ENCODE data around the gene SPSB4.

The SPSB4 gene

DNA sequence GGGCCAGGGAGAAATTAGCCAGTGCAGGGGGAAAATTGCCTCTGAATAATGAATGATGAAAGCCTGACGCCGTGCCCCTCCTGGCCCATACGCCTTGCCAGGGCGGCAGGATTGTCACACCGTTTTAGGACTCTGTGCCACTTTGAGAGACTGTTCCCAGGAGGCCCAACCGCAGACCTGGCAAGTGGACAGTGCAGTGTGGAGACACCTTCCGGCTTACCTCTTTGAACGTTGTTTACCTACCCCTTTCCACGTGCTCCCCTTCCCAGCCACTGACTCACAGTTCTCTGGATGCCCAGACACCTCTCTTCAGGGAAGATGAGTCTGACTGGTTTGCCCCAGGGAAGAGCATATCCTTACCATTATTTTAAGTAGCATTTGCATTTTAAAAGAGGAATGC, 96.5 kb downstream of the SPSB4 start (continued):
- TF ChIP-seq, protein P1, sequence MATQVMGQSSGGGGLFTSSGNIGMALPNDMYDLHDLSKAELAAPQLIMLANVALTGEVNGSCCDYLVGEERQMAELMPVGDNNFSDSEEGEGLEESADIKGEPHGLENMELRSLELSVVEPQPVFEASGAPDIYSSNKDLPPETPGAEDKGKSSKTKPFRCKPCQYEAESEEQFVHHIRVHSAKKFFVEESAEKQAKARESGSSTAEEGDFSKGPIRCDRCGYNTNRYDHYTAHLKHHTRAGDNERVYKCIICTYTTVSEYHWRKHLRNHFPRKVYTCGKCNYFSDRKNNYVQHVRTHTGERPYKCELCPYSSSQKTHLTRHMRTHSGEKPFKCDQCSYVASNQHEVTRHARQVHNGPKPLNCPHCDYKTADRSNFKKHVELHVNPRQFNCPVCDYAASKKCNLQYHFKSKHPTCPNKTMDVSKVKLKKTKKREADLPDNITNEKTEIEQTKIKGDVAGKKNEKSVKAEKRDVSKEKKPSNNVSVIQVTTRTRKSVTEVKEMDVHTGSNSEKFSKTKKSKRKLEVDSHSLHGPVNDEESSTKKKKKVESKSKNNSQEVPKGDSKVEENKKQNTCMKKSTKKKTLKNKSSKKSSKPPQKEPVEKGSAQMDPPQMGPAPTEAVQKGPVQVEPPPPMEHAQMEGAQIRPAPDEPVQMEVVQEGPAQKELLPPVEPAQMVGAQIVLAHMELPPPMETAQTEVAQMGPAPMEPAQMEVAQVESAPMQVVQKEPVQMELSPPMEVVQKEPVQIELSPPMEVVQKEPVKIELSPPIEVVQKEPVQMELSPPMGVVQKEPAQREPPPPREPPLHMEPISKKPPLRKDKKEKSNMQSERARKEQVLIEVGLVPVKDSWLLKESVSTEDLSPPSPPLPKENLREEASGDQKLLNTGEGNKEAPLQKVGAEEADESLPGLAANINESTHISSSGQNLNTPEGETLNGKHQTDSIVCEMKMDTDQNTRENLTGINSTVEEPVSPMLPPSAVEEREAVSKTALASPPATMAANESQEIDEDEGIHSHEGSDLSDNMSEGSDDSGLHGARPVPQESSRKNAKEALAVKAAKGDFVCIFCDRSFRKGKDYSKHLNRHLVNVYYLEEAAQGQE (tag by site-specific recombination; IDR thresholded peaks at IDR 0.05), result no peak

GRCh38 chr3:141148169-141148568, 97.0 kb downstream of the SPSB4 start:
- no peak overlapping the region for H3K27ac ChIP-seq (ENCODE audit: extremely low read depth, low read depth, low read length)
- H3K4me3 ChIP-seq (ENCODE audit: low read depth, low read length), result no peak overlapping the region
- POLR2A ChIA-PET, result no interaction called here
- no peaks in the 10 kb centered on the region for H3K4me1 ChIP-seq (ENCODE audit: control insufficient read depth, insufficient read depth, low read length)
- H3K9me3 ChIP-seq (ENCODE audit: control insufficient read depth, insufficient read depth, low read depth, low read length), result no peaks in the 10 kb centered on the region
- TF ChIP-seq KLF8 (tag by site-specific recombination; IDR thresholded peaks at IDR 0.05), result no peak
- TF ChIP-seq ATF2 (tag by site-specific recombination; IDR thresholded peaks at IDR 0.05; ENCODE audit: low read depth), result no peak
- no peak for TF ChIP-seq ZNF174 (tag by site-specific recombination; IDR thresholded peaks at IDR 0.05)
- TF ChIP-seq ZBTB17 (tag by site-specific recombination; IDR thresholded peaks at IDR 0.05), result no peak
- TF ChIP-seq ZNF394 (tag by site-specific recombination; IDR thresholded peaks at IDR 0.05; ENCODE audit: borderline replicate concordance), result no peak
- no peak for TF ChIP-seq ZNF214 (tag by site-specific recombination; IDR thresholded peaks at IDR 0.05; ENCODE audit: borderline replicate concordance)
- TF ChIP-seq, protein P2, sequence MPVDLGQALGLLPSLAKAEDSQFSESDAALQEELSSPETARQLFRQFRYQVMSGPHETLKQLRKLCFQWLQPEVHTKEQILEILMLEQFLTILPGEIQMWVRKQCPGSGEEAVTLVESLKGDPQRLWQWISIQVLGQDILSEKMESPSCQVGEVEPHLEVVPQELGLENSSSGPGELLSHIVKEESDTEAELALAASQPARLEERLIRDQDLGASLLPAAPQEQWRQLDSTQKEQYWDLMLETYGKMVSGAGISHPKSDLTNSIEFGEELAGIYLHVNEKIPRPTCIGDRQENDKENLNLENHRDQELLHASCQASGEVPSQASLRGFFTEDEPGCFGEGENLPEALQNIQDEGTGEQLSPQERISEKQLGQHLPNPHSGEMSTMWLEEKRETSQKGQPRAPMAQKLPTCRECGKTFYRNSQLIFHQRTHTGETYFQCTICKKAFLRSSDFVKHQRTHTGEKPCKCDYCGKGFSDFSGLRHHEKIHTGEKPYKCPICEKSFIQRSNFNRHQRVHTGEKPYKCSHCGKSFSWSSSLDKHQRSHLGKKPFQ (tag by site-specific recombination; IDR thresholded peaks at IDR 0.05), result no peak
- no peak for TF ChIP-seq ZNF211 (tag by site-specific recombination; IDR thresholded peaks at IDR 0.05; ENCODE audit: low read depth)
- no peak for TF ChIP-seq SETDB1 (IDR thresholded peaks at IDR 0.05; ENCODE audit: insufficient read length, low read length)
- CTCF ChIA-PET, result interaction anchor here (0.6 kb wide), 1 partner anchor 18 kb away, joined by 3 read pairs; no protein-coding TSS in a partner anchor
- no peaks in the 10 kb centered on the region for H3K36me3 ChIP-seq (ENCODE audit: control insufficient read depth in 2 of 2, insufficient read depth in 1 of 2, low read length in 2 of 2)

DNA sequence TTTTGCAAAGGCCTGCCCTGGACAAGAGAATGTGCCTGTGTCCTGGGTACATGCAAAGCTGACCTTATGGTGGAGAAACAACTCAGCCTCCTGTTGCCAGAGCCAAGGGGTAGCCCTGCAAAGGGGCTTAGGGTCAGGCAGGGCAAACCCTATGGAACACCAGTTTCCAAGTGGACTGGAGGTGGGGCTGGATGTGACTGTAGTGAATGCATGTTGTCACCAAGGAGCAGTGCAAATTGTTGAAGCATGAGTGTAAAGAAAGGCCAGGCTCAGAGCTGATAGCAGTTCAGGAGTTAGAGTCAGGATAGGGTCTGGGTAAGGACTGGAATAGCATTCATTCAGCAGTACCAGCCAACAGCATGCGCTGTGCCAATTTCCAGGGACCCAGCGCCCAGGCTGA, 97.6 kb downstream of the SPSB4 start:
- Histone ChIP-seq H3K4me3 (ENCODE audit: low read depth, low read length) (no peak overlapping the region), H3K4me1 (ENCODE audit: control insufficient read depth, insufficient read depth, low read length) (no peaks in the 10 kb centered on the region), H3K36me3 (ENCODE audit: control insufficient read depth in 2 of 2, insufficient read depth in 1 of 2, low read length in 2 of 2) (no peaks in the 10 kb centered on the region), H3K9me3 (ENCODE audit: control insufficient read depth, insufficient read depth, low read depth, low read length) (no peaks in the 10 kb centered on the region), H3K27ac (ENCODE audit: extremely low read depth, low read depth, low read length) (no peak overlapping the region)
- ChIA-PET CTCF (interaction anchor here (0.6 kb wide), 1 partner anchor 287 kb away, joined by 4 read pairs; no protein-coding TSS in a partner anchor), POLR2A (no interaction called here)
- no peak for TF ChIP-seq SP3 (tag by site-specific recombination; IDR thresholded peaks at IDR 0.05)
- no peak for TF ChIP-seq ZSCAN30 (tag by site-specific recombination; IDR thresholded peaks at IDR 0.05)
- TF ChIP-seq ZNF785 (tag by site-specific recombination; IDR thresholded peaks at IDR 0.05), result no peak
- TF ChIP-seq ZNF114 (tag by site-specific recombination; IDR thresholded peaks at IDR 0.05), result no peak
- TF ChIP-seq, protein P3, sequence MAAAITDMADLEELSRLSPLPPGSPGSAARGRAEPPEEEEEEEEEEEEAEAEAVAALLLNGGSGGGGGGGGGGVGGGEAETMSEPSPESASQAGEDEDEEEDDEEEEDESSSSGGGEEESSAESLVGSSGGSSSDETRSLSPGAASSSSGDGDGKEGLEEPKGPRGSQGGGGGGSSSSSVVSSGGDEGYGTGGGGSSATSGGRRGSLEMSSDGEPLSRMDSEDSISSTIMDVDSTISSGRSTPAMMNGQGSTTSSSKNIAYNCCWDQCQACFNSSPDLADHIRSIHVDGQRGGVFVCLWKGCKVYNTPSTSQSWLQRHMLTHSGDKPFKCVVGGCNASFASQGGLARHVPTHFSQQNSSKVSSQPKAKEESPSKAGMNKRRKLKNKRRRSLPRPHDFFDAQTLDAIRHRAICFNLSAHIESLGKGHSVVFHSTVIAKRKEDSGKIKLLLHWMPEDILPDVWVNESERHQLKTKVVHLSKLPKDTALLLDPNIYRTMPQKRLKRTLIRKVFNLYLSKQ (tag by site-specific recombination; IDR thresholded peaks at IDR 0.05; ENCODE audit: borderline replicate concordance), result no peak
- no peak for TF ChIP-seq GLIS1 (tag by site-specific recombination; IDR thresholded peaks at IDR 0.05)
- no peak for TF ChIP-seq ZNF16 (tag by site-specific recombination; IDR thresholded peaks at IDR 0.05; ENCODE audit: low read depth)
- TF ChIP-seq RBAK (tag by site-specific recombination; IDR thresholded peaks at IDR 0.05), result no peak
- TF ChIP-seq, protein P4, sequence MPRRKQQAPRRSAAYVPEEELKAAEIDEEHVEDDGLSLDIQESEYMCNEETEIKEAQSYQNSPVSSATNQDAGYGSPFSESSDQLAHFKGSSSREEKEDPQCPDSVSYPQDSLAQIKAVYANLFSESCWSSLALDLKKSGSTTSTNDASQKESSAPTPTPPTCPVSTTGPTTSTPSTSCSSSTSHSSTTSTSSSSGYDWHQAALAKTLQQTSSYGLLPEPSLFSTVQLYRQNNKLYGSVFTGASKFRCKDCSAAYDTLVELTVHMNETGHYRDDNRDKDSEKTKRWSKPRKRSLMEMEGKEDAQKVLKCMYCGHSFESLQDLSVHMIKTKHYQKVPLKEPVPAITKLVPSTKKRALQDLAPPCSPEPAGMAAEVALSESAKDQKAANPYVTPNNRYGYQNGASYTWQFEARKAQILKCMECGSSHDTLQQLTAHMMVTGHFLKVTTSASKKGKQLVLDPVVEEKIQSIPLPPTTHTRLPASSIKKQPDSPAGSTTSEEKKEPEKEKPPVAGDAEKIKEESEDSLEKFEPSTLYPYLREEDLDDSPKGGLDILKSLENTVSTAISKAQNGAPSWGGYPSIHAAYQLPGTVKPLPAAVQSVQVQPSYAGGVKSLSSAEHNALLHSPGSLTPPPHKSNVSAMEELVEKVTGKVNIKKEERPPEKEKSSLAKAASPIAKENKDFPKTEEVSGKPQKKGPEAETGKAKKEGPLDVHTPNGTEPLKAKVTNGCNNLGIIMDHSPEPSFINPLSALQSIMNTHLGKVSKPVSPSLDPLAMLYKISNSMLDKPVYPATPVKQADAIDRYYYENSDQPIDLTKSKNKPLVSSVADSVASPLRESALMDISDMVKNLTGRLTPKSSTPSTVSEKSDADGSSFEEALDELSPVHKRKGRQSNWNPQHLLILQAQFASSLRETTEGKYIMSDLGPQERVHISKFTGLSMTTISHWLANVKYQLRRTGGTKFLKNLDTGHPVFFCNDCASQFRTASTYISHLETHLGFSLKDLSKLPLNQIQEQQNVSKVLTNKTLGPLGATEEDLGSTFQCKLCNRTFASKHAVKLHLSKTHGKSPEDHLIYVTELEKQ (tag by site-specific recombination; IDR thresholded peaks at IDR 0.05; ENCODE audit: borderline replicate concordance), result no peak
- TF ChIP-seq ZNF423 (tag by site-specific recombination; IDR thresholded peaks at IDR 0.05), result no peak
- no peak for TF ChIP-seq ZNF626 (tag by site-specific recombination; IDR thresholded peaks at IDR 0.05)
- no peak for TF ChIP-seq KLF9 (tag by site-specific recombination; IDR thresholded peaks at IDR 0.05; ENCODE audit: low read depth)
- no peak for TF ChIP-seq GLIS2 (tag by site-specific recombination; IDR thresholded peaks at IDR 0.05)
